ENCODE measurements around the gene CFAP100.
A peak's percentile ranks its signal among the peaks of the same experiment; 100 is the strongest.

CFAP100 gene

DNA sequence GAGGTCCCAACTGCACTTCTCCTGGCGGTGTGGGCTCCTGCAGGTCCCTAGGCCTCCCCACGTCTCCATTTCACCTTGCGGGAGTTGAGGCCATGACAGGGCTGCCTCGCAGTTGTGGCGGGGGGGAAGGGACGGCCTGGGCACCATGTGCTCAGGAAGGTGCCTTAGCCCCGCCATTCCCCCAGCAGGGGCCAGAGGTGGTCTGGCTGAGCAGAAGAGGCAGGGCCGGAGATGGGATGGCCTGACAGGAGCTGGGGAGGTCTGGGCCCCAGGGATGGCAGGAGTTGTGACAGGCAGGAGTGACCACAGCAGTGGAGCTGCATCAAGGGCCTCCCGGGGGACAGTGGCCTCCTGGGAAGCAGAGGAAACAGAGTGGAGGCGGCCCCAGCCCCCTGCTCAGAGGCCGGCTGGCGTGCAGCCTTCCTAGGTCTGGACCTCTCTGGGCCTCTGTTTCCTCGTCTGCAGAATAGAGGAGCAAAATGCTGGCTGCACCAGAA lies 18.8 kb upstream of the CFAP100 start:
- Histone ChIP-seq H3K27me3 (replicated peaks; ENCODE audit: insufficient read depth, low read length) (no peaks in the 10 kb centered on the region), H3K79me2 (ENCODE audit: low read length) (no peaks in the 10 kb centered on the region), H3K4me1 (ENCODE audit: low read length) (no peaks in the 10 kb centered on the region), H3K4me3 (ENCODE audit: low read length) (no peak overlapping the region), H4K20me1 (ENCODE audit: insufficient read depth, low read length) (no peaks in the 10 kb centered on the region), H3K36me3 (replicated peaks; ENCODE audit: insufficient read depth, low read length) (no peaks in the 10 kb centered on the region), H3K9ac (ENCODE audit: low read length) (no peak overlapping the region), H3F3A (ENCODE audit: insufficient read depth, low read length) (peaks cover 3% of the 10 kb centered on the region; the same call in 1 of the 2 replicates), H2AFZ (ENCODE audit: low read length) (no peak overlapping the region), H3K9me3 (replicated peaks; ENCODE audit: insufficient read depth, low read length) (no peaks in the 10 kb centered on the region), H3K4me2 (ENCODE audit: low read depth, low read length) (no peak overlapping the region), H3K9me2 (replicated peaks; ENCODE audit: insufficient read depth, low read length) (no peaks in the 10 kb centered on the region), H3K27ac (ENCODE audit: low read length) (no peak overlapping the region)
- TF ChIP-seq EZH2phosphoT487 (IDR thresholded peaks at IDR 0.05; ENCODE audit: low read length) = no peak
- TF ChIP-seq, protein P1, sequence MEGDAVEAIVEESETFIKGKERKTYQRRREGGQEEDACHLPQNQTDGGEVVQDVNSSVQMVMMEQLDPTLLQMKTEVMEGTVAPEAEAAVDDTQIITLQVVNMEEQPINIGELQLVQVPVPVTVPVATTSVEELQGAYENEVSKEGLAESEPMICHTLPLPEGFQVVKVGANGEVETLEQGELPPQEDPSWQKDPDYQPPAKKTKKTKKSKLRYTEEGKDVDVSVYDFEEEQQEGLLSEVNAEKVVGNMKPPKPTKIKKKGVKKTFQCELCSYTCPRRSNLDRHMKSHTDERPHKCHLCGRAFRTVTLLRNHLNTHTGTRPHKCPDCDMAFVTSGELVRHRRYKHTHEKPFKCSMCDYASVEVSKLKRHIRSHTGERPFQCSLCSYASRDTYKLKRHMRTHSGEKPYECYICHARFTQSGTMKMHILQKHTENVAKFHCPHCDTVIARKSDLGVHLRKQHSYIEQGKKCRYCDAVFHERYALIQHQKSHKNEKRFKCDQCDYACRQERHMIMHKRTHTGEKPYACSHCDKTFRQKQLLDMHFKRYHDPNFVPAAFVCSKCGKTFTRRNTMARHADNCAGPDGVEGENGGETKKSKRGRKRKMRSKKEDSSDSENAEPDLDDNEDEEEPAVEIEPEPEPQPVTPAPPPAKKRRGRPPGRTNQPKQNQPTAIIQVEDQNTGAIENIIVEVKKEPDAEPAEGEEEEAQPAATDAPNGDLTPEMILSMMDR (IDR thresholded peaks at IDR 0.05; ENCODE audit: low read length) = no peak
- TF ChIP-seq EZH2 (optimal IDR thresholded peaks at IDR 0.05; ENCODE audit: low read depth, low read length) = no peak
- DNase-seq = peak; percentile 1

DNA sequence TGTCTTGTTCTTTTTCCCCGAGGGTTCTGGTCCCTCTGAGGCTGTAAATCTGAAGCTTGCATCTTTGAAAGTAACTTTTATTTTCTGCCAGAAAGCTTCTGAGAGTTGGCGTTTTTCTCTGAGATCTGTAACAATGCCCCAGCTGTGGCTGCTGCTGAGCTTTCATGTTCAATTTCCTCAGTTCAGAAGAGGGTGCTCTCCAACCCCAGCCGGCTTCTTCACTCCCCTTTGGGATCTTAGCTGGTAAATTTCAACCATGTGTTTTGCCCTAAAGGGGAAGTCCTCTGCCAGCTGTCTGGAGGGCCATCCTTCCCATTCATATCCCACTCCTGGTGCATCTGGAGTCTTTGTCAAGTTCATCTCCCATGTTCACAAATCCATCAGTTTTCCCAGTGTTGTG lies 18.3 kb upstream of the CFAP100 start:
- no peaks in the 10 kb centered on the region for H3K79me2 ChIP-seq (ENCODE audit: low read length)
- H3K4me2 ChIP-seq (ENCODE audit: low read depth, low read length) = no peak overlapping the region
- no peak overlapping the region for H3K4me3 ChIP-seq (ENCODE audit: low read length)
- TF ChIP-seq EZH2 (optimal IDR thresholded peaks at IDR 0.05; ENCODE audit: low read depth, low read length) (no peak), EZH2phosphoT487 (IDR thresholded peaks at IDR 0.05; ENCODE audit: low read length) (no peak)
- TF ChIP-seq, protein P1 (IDR thresholded peaks at IDR 0.05; ENCODE audit: low read length) = no peak
- H3K36me3 ChIP-seq (replicated peaks; ENCODE audit: insufficient read depth, low read length) = no peaks in the 10 kb centered on the region
- H3K9ac ChIP-seq (ENCODE audit: low read length) = no peak overlapping the region
- H3F3A ChIP-seq (ENCODE audit: insufficient read depth, low read length) = peaks cover 3% of the 10 kb centered on the region; the same call in 1 of the 2 replicates
- no peaks in the 10 kb centered on the region for H3K27me3 ChIP-seq (replicated peaks; ENCODE audit: insufficient read depth, low read length)
- H2AFZ ChIP-seq (ENCODE audit: low read length) = no peak overlapping the region
- H3K9me2 ChIP-seq (replicated peaks; ENCODE audit: insufficient read depth, low read length) = no peaks in the 10 kb centered on the region
- peak; percentile 8 for DNase-seq
- no peak overlapping the region for H3K27ac ChIP-seq (ENCODE audit: low read length)
- H3K4me1 ChIP-seq (ENCODE audit: low read length) = no peaks in the 10 kb centered on the region
- H3K9me3 ChIP-seq (replicated peaks; ENCODE audit: insufficient read depth, low read length) = no peaks in the 10 kb centered on the region
- no peaks in the 10 kb centered on the region for H4K20me1 ChIP-seq (ENCODE audit: insufficient read depth, low read length)

DNA sequence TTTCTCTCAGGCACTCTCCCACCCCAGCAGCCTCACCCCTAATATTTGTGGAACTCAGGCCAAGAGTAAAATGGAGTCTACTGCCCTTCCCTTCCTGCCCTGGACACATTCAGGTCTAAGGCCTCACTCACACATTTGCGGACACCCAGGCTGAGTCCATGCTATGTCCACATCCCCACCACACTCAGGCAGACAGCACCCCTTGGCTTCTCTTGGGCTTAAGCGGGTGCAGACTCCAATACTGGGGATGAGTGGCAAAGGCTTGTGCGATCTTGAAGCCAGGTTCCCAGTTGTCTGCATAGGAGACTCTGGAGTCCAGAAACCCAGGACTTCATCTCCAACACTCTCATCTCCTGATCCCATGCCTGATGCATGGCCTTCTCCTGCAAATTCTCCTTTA lies 17.5 kb upstream of the CFAP100 start:
- H2AFZ ChIP-seq (ENCODE audit: low read length) = no peak overlapping the region
- no peaks in the 10 kb centered on the region for H3K27me3 ChIP-seq (replicated peaks; ENCODE audit: insufficient read depth, low read length)
- H3K79me2 ChIP-seq (ENCODE audit: low read length) = no peaks in the 10 kb centered on the region
- H3K9ac ChIP-seq (ENCODE audit: low read length) = no peak overlapping the region
- H3K36me3 ChIP-seq (replicated peaks; ENCODE audit: insufficient read depth, low read length) = no peaks in the 10 kb centered on the region
- no peaks in the 10 kb centered on the region for H4K20me1 ChIP-seq (ENCODE audit: insufficient read depth, low read length)
- no peaks in the 10 kb centered on the region for H3K9me3 ChIP-seq (replicated peaks; ENCODE audit: insufficient read depth, low read length)
- no peaks in the 10 kb centered on the region for H3K9me2 ChIP-seq (replicated peaks; ENCODE audit: insufficient read depth, low read length)
- H3K27ac ChIP-seq (ENCODE audit: low read length) = no peak overlapping the region
- no peak for TF ChIP-seq EZH2phosphoT487 (IDR thresholded peaks at IDR 0.05; ENCODE audit: low read length)
- TF ChIP-seq EZH2 (optimal IDR thresholded peaks at IDR 0.05; ENCODE audit: low read depth, low read length) = no peak
- TF ChIP-seq, protein P1 (IDR thresholded peaks at IDR 0.05; ENCODE audit: low read length) = no peak
- no peak overlapping the region for H3K4me2 ChIP-seq (ENCODE audit: low read depth, low read length)
- no peak for DNase-seq
- H3K4me3 ChIP-seq (ENCODE audit: low read length) = no peak overlapping the region
- H3K4me1 ChIP-seq (ENCODE audit: low read length) = no peaks in the 10 kb centered on the region
- H3F3A ChIP-seq (ENCODE audit: insufficient read depth, low read length) = peaks cover 3% of the 10 kb centered on the region; the same call in 1 of the 2 replicates

Data from MM.1S (cell line).